Activated T-helper 1 cell treated with anti-CD3 and anti-CD28 coated beads, Interleukin-12 subunit alpha, Interleukin-12 subunit beta, Interleukin-2, Interleukin-4 antibody, amounts not matched to agents 30 ng/mL and 10 ng/mL and 1 ng/mL, durations not matched to agents 14 hours and 24 hours and 36 hours (primary cell): ENCODE results near the gene DNAH6. TPM values are rescaled to one million over a fixed set of nuclear protein-coding genes. Genes with fewer than 3 reads are reported as not detected.

Experiments used
- DNase-seq: peaks from one replicate; pipeline ENCODE4 v3.0.0; 2021; ENCODE audit warnings: low spot score
- H3K27ac Mint-ChIP-seq: one replicate; pipeline ENCODE4 v1.8.0; 2021; ENCODE audit warnings: mild to moderate bottlenecking, mixed read lengths
- H3K27me3 Mint-ChIP-seq: one replicate; pipeline ENCODE4 v1.8.0; 2022; ENCODE audit warnings: mild to moderate bottlenecking, moderate library complexity, mixed read lengths; ENCODE audit not compliant: insufficient read depth
- H3K36me3 Mint-ChIP-seq: one replicate; pipeline ENCODE4 v1.8.0; 2021; ENCODE audit warnings: low read depth, mixed read lengths
- H3K4me1 Mint-ChIP-seq: one replicate; pipeline ENCODE4 v1.8.0; 2021; ENCODE audit warnings: low read depth, mixed read lengths
- H3K4me3 Mint-ChIP-seq: one replicate; pipeline ENCODE4 v1.8.0; 2021; ENCODE audit warnings: mild to moderate bottlenecking, moderate library complexity, mixed read lengths
- H3K9me3 Mint-ChIP-seq: one replicate; pipeline ENCODE4 v1.8.0; 2021; ENCODE audit warnings: mixed read lengths
- intact Hi-C: fragments of 100-400 bp; cut with micrococcal nuclease; formaldehyde crosslinking; loops from one replicate; pipeline ENCODE4 v1.15.1; 2024
- total RNA-seq: library from RNA; stranded (reverse); gene quantifications from 2 replicates; pipeline ENCODE4 v1.2.3, GENCODE V29; 2022

Gene DNAH6
- total RNA-seq, 1 donor from 2014 or later = 0.16 TPM

DNA sequence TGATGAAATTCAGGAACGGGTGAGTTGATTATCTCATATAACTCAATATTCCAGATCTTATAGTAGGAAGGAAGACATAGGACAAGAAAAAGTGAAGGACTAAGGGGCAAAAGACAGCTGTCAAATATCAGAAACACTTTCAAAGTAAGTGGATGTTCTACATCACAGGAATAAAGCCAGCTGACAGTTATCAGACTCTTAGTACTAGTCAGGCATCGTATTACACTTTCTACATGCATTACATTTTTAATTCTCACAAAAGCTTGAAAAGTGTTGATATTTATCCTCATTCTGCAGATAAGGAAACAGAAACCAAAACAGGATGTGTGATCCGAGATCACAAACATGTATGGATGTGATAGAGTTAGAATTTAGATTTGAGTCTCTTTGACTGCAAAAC, 63.4 kb downstream of the DNAH6 start:
- Mint-ChIP-seq H3K27ac (no peak overlapping the region), H3K27me3 (no peaks in the 10 kb centered on the region)
- DNase-seq = no peak

DNA sequence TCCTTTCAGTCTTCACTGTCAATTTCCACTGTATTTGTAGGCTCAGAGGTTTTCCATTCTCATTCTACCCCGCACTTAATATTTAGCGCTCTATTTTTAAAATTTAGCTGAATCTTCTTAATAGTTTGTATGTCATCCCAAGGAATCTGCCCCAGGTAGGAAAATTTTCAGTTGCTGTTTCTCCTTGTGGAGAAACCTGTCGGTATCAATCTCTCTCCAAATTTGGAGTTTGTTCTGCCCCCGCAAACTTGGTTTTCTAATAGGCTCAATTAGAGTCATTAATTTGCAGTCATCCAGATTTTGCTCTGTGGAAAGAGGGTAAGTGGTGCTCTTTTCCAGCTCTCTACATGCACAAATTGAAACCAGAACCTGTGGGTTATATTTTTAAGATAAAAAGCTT, 87.6 kb downstream of the DNAH6 start:
- Mint-ChIP-seq H3K27ac (no peak overlapping the region), H3K4me1 (no peaks in the 10 kb centered on the region), H3K9me3 (peaks cover 17% of the 10 kb centered on the region), H3K4me3 (no peak overlapping the region), H3K27me3 (peaks cover 4% of the 10 kb centered on the region), H3K36me3 (no peaks in the 10 kb centered on the region)
- DNase-seq = no peak
- intact Hi-C loops = no loop called here

More for the DNA sequence above, 63.4 kb downstream of the DNAH6 start:
- H3K4me3 Mint-ChIP-seq = no peak overlapping the region
- no peaks in the 10 kb centered on the region for H3K9me3 Mint-ChIP-seq
- intact Hi-C loops = no loop called here
- peaks cover 8% of the 10 kb centered on the region for H3K4me1 Mint-ChIP-seq
- H3K36me3 Mint-ChIP-seq = no peaks in the 10 kb centered on the region

DNA sequence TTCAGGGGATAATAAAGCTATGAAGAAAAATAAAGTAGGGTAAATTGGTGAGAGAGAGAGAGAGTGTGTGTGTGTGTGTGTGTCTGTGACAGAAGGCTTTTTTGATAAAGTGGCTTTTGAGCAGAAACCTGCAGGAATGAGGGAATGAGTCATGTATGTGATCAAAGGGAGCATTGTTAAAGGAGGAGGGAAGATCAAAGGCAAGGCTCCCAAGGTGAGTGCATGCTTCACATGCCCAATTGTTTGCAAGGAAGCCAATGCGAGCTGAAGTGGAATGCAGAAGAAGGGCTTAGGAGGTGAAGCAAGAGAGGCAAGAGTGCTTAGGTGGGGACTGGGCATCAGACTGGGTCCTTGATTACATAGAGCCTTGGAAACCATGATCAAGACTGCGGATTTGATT, 96.8 kb downstream of the DNAH6 start:
- Mint-ChIP-seq H3K27ac (no peak overlapping the region), H3K4me1 (peaks cover 5% of the 10 kb centered on the region), H3K9me3 (peaks cover 9% of the 10 kb centered on the region), H3K36me3 (no peaks in the 10 kb centered on the region), H3K4me3 (no peak overlapping the region), H3K27me3 (peaks cover 7% of the 10 kb centered on the region)
- DNase-seq = no peak
- intact Hi-C loops = no loop called here

DNA sequence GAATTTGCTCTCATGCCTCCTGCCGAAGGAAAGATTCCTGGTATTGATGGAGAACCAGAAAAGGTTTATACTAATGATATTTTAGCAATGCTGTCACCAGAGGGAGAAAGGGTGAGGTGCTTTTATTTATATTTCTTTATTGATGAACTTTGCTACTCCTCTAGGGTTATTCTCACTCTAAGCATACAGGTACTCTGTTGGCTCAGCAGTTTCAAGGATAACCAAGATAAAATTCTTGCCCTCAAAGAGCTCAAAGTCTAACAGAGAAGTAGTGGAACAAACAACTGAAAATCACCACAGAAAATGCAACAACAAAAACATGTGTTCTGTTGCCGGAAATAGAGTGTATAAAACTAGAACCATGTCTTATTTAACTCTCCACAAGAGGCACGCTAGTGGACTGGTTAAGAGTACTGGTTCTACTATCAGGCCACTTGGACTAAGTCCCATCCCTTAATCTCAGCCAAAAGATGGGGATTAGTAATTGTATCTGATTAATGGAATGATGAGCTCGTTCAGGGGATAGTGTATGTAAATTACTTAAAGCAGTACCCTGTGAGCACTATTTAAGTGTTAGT, 103.6 kb downstream of the DNAH6 start:
- no peaks in the 10 kb centered on the region for H3K9me3 Mint-ChIP-seq
- H3K36me3 Mint-ChIP-seq = no peaks in the 10 kb centered on the region
- H3K27ac Mint-ChIP-seq = no peak overlapping the region
- intact Hi-C loops = no loop called here
- DNase-seq = no peak
- peaks cover 5% of the 10 kb centered on the region for H3K27me3 Mint-ChIP-seq
- H3K4me3 Mint-ChIP-seq = no peak overlapping the region
- H3K4me1 Mint-ChIP-seq = peaks cover 7% of the 10 kb centered on the region

DNA sequence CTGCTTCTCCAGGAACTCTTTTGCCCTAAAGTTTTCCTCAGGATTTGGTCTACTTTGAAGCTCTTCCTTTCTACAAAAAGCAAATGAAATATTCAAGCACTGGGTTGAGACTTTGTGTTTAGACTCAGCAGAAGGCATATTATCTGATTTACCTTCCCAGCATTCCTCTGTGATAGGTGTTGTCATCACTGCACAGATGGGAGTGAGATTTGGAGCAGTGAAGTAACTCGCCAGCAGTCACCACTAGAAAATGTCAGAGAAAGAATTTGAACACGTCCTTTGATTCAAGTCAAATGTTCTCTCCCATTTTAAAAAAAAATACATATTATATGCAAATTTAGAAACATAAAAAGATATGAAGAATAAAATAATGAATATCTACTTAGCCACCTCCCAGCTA, 112.2 kb downstream of the DNAH6 start:
- Mint-ChIP-seq H3K9me3 (no peaks in the 10 kb centered on the region), H3K4me1 (no peaks in the 10 kb centered on the region), H3K27me3 (peaks cover 3% of the 10 kb centered on the region), H3K27ac (no peak overlapping the region), H3K4me3 (no peak overlapping the region), H3K36me3 (no peaks in the 10 kb centered on the region)
- intact Hi-C loops = no loop called here
- DNase-seq = no peak

DNA sequence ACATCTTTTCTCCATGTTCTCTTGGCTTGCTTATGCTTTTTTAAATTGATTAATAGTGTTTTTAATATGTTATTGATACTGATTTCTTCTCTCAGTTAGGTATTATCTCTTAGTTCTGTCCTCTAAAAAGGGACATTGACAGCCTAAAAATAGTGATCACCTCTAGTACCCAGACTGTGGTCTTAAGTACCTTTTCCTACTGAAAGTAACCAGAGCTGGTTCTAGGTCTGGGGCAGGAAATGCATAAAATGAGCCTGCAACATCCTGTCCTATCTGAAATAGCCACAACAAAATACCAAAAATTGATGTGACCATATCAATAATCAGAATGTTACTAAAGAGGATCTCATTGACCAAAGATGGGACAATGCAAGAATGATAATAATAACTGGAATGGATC, 113.3 kb downstream of the DNAH6 start:
- Mint-ChIP-seq H3K27ac (no peak overlapping the region), H3K4me3 (no peak overlapping the region), H3K9me3 (no peaks in the 10 kb centered on the region), H3K4me1 (no peaks in the 10 kb centered on the region), H3K27me3 (peaks cover 3% of the 10 kb centered on the region), H3K36me3 (no peaks in the 10 kb centered on the region)
- intact Hi-C loops = no loop called here
- DNase-seq = no peak

DNA sequence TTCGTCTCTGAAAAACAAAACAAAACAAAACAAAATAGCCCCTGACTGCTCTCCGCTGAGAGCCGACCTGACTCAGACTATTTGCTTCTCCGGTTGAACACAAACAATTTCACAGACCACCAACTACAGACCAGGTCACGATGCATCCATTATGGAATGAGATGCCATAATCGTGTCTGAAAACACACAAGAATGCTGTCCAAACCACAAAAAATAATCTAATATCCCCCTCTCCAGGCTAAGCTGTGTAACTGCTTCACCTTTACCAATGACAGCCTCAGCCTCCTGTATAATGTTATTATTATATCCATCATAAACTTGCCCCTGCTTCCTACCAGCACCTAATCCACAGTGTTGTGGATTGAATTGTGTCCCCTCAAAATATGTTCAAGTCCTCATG, 114.7 kb downstream of the DNAH6 start:
- no peaks in the 10 kb centered on the region for H3K36me3 Mint-ChIP-seq
- no peaks in the 10 kb centered on the region for H3K4me1 Mint-ChIP-seq
- peaks cover 3% of the 10 kb centered on the region for H3K27me3 Mint-ChIP-seq
- H3K27ac Mint-ChIP-seq = no peak overlapping the region
- intact Hi-C loops = loop anchor here (1.0 kb wide), 1 partner anchor 136 kb away; no protein-coding TSS in a partner anchor
- no peak overlapping the region for H3K4me3 Mint-ChIP-seq
- no peaks in the 10 kb centered on the region for H3K9me3 Mint-ChIP-seq
- no peak for DNase-seq

DNA sequence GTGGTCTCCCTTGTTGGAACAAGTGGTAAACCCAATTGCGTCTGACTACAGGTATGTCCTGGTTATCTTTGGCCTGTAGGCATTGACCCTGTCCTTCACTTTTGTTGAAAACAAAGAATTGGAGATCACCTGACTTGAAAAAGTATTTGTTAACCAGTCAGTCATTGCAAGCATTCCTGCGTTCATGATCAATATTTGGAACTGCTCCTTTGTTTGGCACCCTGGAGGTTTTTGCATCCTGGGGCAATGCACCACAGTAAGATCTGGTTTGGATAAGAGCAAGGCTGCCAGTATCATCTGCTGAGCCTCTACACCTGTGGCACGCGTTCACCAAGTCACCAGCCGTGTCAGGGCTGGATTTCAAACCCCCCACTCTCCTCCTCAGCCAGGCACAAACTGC, 115.7 kb downstream of the DNAH6 start:
- Mint-ChIP-seq H3K27me3 (peaks cover 3% of the 10 kb centered on the region), H3K9me3 (no peaks in the 10 kb centered on the region), H3K4me1 (no peaks in the 10 kb centered on the region), H3K27ac (no peak overlapping the region), H3K4me3 (no peak overlapping the region), H3K36me3 (no peaks in the 10 kb centered on the region)
- intact Hi-C loops = loop anchor here (1.0 kb wide), 1 partner anchor 137 kb away; no protein-coding TSS in a partner anchor
- no peak for DNase-seq

DNA sequence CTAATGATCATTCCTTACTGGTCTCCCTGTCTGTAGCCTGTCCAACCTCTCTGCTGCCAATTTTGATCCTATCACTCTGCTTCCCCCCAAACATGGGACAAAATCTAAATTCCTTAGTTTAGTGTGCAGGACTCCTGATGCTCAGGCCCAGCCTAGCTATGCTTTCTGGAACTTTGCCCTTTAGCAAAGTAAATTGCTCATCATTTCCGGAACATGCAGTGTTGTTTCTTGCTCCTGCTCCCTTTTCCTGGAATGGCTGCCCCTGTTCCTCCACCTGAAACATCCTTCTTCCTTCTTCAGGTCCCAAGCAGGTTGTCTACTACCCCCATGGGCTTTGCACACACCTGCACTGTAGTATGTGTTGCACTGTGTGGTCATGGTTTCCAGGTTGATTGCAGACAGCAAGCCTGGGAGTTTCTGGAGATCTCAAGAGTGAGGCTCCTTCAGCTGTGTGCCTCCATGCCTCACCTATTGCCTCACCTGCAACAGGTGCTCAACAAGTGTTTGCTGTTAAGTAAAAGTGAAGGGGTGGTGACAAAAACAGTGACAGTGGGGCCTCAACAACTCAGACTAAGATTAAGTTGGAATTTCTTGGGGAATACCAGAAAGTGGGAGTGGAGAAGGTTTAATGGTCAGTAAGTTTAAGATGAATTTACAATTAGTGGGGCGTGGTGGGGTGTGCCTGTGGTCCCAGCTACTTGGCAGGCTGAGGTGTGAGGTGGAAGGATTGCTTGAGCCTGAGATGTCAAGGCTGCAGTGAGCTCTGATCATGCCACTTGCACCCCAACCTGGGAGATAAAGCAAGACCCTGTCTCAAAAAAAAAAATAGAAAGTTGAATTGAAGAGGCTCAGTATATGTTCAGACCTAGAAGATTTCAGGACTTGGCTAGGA, 120.0 kb downstream of the DNAH6 start:
- DNase-seq = no peak

DNA sequence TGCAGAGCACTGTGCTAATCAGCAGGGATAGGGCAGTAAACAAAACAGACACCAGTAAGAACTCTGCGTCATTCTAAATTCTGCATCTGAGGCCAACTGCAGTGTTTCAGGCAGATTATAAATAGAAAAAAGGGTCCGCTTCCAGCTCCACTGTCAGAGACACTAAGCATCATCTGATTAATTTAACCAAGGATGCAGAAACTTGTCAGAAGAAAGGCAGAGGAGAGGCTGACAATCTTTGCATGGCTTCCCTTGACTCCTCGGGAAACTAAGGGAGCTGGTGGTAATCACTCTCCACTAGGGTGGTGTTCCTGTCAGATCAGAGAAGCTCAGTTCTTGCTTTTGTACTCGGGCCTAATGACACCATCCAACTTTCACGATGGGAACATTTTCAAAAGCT, 123.5 kb downstream of the DNAH6 start:
- H3K4me3 Mint-ChIP-seq = no peak overlapping the region
- DNase-seq = no peak
- H3K9me3 Mint-ChIP-seq = peaks cover 10% of the 10 kb centered on the region
- no peaks in the 10 kb centered on the region for H3K4me1 Mint-ChIP-seq
- intact Hi-C loops = loop anchor here (5.0 kb wide), 1 partner anchor 228 kb away; no protein-coding TSS in a partner anchor
- H3K36me3 Mint-ChIP-seq = no peaks in the 10 kb centered on the region
- H3K27ac Mint-ChIP-seq = no peak overlapping the region
- no peaks in the 10 kb centered on the region for H3K27me3 Mint-ChIP-seq

More for the DNA sequence above, 120.0 kb downstream of the DNAH6 start:
- no peak overlapping the region for H3K27ac Mint-ChIP-seq
- no peak overlapping the region for H3K4me3 Mint-ChIP-seq
- peaks cover 3% of the 10 kb centered on the region for H3K27me3 Mint-ChIP-seq
- no peaks in the 10 kb centered on the region for H3K36me3 Mint-ChIP-seq
- no peaks in the 10 kb centered on the region for H3K4me1 Mint-ChIP-seq
- H3K9me3 Mint-ChIP-seq = no peaks in the 10 kb centered on the region
- intact Hi-C loops = no loop called here

DNA sequence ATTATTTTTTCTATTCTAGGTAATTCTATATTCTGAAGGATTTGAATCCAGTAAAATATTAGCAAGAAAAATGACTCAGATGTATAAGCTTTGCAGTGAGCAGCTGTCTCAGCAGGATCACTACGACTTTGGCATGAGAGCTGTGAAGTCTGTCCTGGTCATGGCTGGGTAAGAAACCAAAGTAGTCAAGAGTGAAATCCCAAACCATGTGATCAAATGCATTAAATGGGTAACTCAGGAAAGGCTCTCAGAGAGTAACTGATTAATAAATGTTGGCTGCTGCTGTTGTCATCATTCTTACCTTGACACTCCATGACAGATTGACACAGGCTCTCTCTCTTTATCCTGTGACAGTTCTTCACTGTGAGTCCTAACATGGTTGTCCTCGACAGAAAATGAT, 124.1 kb downstream of the DNAH6 start:
- no peak for DNase-seq
- Mint-ChIP-seq H3K4me1 (no peaks in the 10 kb centered on the region), H3K27ac (no peak overlapping the region), H3K4me3 (no peak overlapping the region), H3K36me3 (no peaks in the 10 kb centered on the region), H3K9me3 (peaks cover 10% of the 10 kb centered on the region), H3K27me3 (no peaks in the 10 kb centered on the region)
- intact Hi-C loops = loop anchor here (5.0 kb wide), 1 partner anchor 227 kb away; no protein-coding TSS in a partner anchor

DNA sequence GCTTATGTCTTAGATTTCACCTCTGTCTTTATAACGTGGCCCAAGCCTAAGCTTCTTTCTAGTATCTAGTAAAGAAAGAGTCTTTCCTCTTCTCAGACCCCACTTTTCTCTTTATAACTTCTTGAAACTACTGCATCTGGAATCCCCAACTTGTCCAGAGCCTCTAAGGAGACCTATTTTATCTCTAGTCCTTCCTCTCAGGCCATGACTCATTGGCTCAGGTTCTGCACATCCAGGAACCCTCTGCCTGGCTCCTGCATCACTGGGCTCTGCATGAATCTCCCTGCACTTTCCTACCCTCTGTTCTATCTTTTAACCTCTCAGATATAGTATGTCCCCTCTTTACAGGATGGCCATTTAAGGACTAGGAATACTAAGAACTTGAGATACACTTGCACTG, 124.7 kb downstream of the DNAH6 start:
- Mint-ChIP-seq H3K27me3 (no peaks in the 10 kb centered on the region), H3K4me3 (no peak overlapping the region), H3K27ac (no peak overlapping the region), H3K36me3 (no peaks in the 10 kb centered on the region), H3K4me1 (no peaks in the 10 kb centered on the region), H3K9me3 (peaks cover 10% of the 10 kb centered on the region)
- no peak for DNase-seq
- intact Hi-C loops = loop anchor here (5.0 kb wide), 1 partner anchor 226 kb away; no protein-coding TSS in a partner anchor

DNA sequence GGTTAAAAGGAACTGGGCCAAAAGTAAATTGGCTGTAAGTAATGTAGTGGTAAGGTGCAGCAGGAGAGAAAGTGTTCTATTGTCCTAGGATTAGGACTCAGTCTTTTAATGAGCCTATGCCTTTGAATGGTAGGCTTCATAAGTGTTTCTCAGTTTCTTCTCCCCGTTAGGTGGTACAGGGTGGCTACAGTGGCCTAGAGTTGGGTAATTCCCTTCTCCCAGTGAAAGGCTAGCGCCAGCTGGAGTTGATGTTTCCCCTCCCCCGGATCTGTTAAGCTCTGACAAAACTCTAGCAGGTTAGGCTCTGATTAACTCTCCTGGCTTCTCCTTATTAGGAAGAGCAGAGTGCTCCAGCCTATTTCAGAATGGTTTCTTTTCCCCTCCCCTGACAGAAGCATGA, 127.7 kb downstream of the DNAH6 start:
- H3K36me3 Mint-ChIP-seq = no peaks in the 10 kb centered on the region
- H3K9me3 Mint-ChIP-seq = peaks cover 10% of the 10 kb centered on the region
- H3K4me1 Mint-ChIP-seq = peaks cover 13% of the 10 kb centered on the region
- H3K27me3 Mint-ChIP-seq = no peaks in the 10 kb centered on the region
- no peak for DNase-seq
- intact Hi-C loops = loop anchor here (5.0 kb wide), 1 partner anchor 223 kb away; no protein-coding TSS in a partner anchor
- H3K27ac Mint-ChIP-seq = no peak overlapping the region
- H3K4me3 Mint-ChIP-seq = no peak overlapping the region
